Measurements from ENCODE around the gene MYO15B.

The MYO15B gene

DNA sequence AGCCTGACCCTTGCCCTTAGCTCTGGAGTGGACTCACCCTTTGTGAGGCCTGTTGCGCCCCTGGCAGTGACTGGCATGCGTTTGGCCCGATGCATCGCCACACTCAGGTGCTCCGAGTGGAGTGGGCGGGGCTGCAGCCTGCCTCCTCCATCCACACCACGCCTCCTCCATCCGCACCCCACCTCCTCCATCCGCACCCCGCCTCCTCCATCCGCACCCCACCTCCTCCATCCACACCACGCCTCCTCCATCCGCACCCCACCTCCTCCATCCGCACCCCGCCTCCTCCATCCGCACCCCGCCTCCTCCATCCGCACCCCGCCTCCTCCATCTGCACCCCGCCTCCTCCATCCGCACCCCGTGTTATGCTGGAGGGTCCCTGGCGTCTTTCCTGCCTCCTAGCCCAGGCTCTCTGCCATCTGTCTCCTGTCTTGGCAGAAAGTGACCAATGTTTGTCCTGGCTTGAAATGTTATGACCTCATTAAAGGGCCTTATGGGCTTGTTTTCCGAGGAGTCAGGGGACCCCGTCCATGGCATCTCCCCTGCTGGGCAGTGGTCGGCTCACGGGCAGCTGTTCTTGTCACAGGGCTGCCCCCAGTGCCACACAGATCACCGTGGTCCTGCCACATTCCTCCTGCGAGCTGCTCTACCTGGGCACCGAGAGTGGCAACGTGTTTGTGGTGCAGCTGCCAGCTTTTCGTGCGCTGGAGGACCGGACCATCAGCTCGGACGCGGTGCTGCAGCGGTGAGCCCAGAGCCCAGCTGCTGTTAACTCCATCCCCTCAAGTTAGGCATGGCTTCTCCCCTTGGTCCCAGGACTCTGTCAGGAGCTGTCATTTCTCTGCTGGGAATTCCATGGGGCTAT lies 28.7 kb upstream of the MYO15B start:
- DNase-seq (ENCODE audit: low read depth in 2 of 2) = no peak

DNA sequence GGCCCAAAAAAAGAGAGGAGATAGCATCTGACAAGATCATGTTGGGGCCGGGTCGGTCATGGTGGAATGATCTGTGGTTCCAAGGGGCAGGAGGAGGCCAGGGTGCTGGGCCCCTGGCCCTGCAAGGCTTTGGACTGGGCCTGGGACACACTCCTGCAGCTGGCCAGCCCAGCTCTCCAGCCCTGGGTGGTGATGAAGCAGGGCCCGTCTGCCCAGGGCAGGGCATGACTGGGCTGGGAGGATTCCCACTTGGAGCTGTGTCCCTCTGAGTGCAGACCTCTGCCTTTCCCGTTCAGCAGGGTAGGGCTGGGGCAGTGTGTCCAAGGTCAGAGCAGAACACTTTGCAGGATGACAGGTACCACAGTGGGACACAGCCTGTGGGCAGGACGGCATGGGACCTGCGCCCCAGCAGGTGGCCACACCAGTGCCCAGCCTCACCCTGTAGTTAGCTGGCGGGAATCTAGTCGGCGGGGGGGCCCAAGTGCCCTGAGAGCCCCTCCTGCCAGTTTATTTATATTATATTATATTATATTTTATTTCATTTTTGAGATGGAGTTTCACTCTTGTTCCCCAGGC lies 27.6 kb upstream of the MYO15B start:
- DNase-seq (ENCODE audit: low read depth in 2 of 2) = no peak

DNA sequence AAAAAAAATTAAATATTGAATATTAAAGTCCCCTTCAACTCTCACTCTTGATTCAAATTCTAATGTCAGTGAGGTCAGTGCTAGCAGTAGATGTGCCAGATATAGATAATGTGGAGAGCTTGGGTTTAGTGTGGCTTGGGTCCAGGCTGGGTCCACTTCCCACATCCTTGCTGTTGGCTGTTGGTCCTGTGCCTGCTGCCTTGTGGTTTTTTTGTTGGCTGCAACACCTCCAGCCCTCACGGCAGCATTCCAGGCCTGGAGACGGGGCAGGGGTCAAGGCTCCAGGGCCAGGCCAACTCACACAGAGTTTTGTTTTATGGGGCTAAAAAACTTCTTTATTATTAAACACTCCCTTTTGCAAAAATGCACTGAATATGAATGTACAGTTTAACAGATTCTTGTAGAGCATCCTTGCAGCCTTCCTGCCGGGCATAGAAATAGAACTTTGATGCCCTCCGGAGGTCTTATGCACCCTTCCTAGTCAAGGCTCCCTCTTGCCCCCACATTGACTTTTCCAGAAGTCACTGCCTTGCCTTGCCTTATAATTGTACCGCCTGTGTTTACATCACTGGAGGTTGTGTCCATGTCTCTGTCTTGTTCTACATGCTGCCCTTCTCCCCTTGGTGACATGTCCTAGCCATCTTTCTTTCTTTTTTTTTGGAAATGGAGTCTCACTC lies 25.5 kb upstream of the MYO15B start:
- DNase-seq (ENCODE audit: low read depth in 2 of 2) = no peak

DNA sequence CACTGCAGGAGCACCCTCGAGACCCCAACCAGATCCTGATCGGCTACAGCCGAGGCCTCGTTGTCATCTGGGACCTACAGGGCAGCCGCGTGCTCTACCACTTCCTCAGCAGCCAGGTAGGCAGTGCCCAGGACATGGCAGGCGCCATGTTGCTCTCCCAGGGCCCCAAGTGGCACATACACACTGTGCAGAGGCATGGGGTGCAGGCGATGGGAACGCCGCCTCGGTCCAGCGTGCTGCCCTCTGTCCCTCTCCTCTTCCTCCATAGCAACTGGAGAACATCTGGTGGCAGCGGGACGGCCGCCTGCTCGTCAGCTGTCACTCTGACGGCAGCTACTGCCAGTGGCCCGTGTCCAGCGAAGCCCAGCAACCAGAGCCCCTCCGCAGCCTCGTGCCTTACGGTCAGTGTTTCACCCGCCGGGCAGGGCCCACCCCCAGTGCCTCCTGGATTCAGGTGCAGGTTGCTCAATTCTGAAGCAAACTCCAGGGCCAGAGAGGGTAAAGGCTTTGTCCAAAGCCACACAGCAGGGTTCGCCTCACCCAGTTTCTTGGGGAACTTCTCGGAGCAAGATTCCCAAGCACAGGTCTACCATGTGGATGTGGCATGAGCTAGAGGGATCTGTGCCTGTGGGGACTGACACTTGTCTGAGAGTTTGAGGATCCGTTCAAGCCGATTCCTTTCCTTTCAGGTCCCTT lies 24.4 kb upstream of the MYO15B start:
- no peak for DNase-seq (ENCODE audit: low read depth in 2 of 2)

DNA sequence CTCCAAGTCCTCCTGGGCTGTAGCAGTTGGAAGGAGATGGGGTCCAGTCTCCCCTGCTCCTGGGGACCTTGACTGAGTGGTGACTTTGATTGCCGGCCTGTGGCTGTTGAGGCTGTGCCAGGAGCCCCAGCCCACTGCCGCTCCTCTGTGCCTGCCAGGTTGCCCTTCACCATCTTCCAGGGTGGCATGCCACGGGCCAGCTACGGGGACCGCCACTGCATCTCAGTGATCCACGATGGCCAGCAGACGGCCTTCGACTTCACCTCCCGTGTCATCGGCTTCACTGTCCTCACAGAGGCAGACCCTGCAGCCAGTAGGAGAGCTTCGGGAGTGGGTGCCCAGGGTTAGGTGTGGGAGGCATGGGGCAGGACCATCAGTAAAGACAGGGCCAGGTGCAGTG lies 23.4 kb upstream of the MYO15B start:
- DNase-seq (ENCODE audit: low read depth in 2 of 2) = no peak

DNA sequence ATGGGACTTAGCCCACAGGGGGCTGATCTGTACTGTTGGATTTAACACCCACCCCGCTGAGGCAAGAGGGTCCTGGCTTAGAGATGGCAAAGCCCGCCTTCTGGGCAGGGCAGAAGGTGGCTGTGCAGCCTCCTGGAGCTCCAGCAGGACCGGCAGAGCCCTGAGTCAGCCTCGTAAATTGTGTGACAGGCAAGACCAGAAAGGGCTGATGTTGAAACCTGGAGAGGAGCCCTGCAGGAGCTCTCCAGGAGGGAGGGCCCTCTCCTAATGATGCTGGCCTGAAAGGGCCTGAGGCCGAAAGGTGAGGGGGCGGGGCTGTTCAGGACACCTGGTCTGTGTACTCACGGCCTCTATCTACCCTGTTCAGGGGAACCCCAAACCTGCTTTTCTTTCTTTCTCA lies 22.5 kb upstream of the MYO15B start:
- DNase-seq (ENCODE audit: low read depth in 2 of 2) = no peak

DNA sequence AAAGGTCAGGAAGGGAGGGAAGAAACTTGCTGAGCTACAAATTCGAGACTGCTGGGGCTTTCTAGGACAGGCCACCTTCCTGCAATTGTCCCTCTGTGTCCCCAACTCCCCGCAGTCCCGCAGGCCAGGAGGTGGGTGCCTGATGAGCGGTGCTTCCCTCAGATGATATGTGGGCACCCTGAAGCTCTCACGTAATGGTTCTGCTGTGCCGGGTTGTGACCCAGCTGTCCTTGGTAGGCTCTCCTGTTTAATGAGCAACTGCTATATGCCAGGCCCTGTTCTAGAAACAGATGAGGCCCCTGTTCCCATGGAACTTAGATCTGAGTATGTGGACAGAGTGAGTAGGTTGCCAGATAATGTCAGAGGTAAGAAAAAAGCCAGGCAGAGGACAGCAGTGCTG lies 22.0 kb upstream of the MYO15B start:
- no peak for DNase-seq (ENCODE audit: low read depth in 2 of 2)

DNA sequence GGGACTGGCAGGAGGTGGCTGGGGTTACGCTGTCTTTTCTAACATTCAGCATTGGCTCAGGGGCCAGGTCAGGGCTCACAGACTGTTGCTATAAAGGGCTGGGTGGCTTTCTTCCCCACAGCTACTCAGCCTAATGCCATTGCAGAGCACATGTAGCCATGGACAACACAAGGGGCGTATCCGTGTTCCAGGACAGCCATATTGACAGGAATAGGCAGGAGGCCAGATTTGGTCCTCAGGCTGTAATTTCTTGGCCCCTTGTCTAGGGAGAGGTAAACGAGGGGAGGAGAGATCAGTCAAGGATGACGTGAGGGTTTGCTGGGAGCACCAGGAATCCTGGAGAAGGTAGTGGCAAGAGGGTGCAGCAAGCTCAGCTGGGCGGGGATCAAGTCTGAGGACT lies 21.2 kb upstream of the MYO15B start:
- DNase-seq (ENCODE audit: low read depth in 2 of 2) = no peak

DNA sequence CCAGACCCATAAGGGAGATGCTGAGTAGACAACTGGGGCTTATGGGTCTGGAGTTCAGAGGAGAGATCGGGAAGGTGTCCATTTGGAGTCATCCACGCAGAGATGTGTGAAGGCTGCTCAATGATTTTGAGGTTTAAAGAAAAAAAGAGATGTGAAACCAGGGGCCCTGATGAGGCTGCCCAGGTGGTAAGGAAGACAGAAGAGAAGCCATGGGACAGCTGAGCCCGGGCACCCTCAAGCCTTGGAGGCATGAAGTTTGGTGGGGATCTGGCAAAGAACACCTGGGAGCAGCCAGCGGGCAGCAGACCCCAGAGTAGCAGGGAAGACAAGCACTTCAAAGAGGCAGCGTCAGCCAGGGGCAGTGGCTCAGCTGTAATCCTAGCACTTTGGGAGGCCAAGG lies 20.8 kb upstream of the MYO15B start:
- no peak for DNase-seq (ENCODE audit: low read depth in 2 of 2)

DNA sequence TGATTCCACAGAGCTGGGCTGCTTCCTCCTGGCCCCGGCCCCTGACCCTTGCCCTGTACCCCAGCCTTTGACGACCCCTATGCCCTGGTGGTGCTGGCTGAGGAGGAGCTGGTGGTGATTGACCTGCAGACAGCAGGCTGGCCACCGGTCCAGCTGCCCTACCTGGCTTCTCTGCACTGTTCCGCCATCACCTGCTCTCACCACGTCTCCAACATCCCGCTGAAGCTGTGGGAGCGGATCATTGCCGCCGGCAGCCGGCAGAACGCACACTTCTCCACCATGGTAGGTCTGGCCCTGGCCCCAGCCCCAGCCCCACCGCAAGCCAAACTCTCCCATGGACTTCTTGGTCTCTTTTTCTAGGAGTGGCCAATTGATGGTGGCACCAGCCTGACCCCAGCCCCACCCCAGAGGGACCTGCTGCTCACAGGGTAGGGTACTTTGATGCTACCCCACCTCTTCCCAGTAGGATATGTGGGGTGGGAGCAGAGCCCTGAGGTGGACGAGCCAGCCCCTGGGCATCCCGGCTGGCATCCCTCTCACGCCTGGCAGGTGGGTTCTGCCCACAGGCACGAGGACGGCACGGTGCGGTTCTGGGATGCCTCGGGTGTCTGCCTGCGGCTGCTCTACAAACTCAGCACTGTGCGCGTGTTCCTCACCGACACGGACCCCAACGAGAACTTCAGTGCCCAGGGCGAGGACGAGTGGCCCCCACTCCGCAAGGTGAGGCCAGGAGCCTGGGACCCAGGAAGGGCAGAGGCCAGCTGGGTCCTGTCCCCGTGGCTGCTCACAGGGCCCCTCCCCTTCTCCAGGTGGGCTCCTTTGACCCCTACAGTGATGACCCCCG lies 19.0 kb upstream of the MYO15B start:
- no peak for DNase-seq (ENCODE audit: low read depth in 2 of 2)

DNA sequence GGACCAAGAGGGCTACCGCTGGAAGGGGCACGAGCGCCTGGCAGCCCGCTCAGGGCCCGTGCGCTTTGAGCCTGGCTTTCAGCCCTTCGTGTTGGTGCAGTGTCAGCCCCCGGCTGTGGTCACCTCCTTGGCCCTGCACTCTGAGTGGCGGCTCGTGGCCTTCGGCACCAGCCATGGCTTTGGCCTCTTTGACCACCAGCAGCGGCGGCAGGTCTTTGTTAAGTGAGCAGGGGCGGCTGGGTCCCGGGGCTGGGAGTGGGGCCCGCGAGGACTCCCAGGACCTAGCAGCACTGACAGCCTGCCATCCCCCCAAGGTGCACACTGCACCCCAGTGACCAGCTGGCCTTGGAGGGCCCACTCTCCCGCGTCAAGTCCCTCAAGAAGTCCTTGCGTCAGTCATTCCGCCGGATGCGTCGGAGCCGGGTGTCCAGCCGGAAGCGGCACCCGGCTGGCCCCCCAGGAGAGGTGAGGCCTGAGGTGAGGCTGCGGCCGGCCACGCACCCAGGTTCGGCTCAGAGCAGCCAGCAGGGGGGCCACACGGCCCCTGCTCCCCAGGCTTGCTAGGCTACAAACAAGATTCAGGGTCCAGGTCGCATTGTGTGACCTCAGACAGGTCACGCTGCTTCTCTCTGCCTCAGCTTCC lies 17.4 kb upstream of the MYO15B start:
- no peak for DNase-seq (ENCODE audit: low read depth in 2 of 2)

DNA sequence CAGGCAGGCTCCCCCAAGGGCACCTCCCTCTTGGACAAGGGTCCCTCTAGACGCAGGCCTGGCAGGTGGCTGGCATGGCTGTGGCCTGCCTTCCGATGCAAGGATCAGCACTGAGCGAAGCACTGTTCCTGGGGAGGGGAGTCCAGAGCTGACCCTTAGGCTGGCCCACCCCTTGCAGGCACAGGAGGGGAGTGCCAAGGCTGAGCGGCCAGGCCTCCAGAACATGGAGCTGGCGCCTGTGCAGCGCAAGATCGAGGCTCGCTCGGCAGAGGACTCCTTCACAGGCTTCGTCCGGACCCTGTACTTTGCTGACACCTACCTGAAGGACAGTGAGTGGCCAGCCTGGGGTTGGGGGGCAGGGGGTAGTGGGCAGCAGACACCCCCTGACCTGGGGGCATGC lies 16.8 kb upstream of the MYO15B start:
- DNase-seq (ENCODE audit: low read depth in 2 of 2) = no peak

DNA sequence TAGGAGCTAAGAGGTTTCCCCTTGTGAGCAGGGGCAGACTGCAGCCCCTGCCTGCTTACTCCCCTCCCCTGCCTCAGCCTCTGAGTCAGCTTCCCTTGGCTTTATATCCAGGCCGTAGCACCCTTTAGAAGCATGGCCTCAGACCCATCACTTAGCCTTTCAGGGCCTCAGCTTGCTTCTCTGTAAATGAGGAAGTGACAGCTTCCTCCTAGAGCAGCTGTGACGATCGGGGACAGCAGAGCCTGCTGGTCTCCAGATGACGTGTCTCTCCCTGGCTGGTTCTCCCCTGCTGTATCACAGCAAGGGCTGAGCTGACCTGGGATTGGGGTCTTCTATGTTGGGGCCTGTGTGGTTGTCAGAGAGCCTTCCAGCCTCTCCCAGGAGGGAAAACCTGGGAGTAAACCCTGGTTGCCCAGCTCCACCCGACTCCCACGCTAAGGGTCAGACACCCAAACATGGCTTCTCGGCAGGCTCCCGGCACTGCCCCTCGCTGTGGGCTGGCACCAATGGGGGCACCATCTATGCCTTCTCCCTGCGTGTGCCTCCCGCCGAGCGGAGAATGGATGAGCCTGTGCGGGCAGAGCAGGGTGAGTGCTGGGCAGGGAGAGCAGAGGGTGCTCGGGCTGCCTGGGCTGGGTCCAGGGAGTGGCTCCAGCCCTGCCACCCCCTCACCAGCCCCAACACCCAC lies 16.3 kb upstream of the MYO15B start:
- DNase-seq (ENCODE audit: low read depth in 2 of 2) = no peak

DNA sequence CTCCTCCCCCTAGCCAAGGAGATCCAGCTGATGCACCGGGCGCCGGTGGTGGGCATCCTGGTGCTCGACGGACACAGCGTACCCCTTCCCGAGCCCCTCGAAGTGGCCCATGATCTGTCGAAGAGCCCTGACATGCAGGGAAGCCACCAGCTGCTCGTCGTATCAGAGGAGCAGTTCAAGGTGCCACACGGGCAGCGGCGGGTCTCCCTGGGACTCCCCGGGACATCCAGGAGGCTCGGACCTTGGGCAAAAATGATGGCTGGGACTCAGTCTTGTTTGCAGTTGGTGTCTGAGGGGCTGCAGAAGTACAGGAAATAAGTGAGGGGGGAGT lies 15.8 kb upstream of the MYO15B start:
- no peak for DNase-seq (ENCODE audit: low read depth in 2 of 2)

DNA sequence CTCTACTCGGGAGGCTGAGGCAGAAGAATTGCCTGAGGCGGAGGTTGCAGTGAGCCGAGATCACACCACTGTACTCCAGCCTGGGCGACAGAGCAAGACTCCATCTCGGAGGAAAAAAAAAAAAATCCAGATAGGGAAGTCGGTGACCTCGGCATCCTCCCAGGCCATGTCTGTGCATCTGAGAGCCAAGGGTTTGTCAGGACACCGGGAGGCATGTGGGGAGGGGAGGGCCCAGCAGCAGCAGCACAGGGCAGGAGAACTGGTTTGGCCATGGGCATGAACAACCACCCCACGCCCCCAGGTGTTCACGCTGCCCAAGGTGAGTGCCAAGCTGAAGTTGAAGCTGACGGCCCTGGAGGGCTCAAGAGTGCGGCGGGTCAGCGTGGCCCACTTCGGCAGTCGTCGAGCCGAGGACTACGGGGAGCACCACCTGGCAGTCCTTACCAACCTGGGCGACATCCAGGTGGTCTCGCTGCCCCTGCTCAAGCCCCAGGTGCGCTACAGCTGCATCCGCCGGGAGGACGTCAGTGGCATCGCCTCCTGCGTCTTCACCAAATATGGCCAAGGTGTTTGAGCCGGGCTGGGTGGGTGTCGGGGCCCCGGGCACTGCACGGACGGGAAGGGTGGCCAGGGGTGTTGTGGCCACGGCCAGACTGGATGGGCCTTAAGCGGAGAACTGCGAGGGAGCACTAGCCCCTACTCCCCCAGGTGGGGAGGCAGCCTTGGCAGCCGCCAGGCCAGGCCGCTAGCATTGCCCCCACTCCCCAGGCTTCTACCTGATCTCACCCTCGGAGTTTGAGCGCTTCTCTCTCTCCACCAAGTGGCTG lies 14.7 kb upstream of the MYO15B start:
- DNase-seq (ENCODE audit: low read depth in 2 of 2) = no peak

DNA sequence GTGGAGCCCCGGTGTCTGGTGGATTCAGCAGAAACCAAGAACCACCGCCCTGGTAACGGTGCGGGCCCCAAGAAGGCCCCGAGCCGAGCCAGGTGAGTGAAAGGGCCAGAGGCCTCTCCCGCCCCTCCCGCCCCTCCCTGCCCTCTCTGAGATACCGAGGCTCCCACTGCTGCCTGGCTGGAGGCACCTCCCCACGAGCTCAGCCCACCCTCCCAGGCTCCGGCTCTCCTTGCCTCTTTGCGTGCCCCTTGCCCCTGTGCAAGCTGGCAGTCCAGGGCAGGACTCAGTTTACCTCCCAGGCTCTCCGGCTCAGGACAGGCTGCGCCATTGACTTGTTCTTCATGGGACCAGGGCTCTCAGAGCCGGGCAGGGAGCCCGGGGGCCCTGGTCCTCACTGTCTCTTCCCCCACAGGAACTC lies 14.1 kb upstream of the MYO15B start:
- DNase-seq (ENCODE audit: low read depth in 2 of 2) = no peak

DNA sequence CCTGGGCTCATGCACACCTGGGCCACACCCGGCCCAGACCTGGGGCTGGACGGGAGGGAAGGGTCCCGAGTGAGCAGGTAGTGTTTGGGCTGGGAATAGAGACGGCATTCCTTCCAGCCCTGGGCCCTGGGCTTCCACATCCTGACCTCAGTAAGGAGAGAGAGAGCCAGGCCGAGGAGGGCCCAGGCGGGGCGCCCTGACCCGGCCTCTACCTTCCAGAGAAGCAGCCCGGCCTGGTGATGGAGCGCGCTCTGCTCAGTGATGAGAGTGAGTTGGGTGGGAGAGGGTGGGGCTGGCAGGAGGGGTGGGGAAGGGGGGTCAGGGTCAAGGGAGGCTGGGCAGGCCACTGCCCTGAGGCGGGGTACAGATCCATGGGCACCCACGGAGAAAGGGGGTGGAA lies 13.6 kb upstream of the MYO15B start:
- DNase-seq (ENCODE audit: low read depth in 2 of 2) = no peak

DNA sequence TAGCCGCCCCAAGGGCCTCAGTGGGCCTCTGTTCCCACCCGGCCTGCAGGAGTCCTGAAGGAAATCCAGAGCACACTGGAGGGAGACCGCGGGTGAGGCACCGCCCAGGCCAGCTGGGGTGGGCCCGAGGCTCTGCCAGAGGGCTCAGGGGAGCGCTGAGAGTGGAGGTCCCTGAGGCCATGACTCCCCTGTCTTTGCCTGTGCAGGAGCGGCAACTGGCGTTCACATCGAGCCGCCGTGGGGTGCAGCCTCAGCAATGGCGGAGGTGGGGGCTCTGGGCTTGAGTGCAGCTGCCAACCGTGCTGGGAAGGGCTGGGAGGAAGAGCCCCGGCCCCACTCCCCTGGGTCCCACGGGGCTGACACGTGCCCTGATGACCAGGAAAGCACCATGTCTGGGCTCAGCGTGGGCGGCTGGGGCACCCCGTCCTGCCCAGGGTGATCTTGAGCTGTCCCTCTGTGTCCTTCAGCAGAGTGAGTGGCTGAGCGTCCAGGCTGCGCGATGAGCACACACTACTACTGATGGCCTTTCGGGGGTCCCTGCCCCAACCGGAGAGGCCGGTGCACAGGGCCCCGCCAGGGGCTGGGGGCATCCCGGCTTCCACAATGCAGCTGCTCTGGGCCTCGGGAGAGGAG lies 13.1 kb upstream of the MYO15B start:
- no peak for DNase-seq (ENCODE audit: low read depth in 2 of 2)

DNA sequence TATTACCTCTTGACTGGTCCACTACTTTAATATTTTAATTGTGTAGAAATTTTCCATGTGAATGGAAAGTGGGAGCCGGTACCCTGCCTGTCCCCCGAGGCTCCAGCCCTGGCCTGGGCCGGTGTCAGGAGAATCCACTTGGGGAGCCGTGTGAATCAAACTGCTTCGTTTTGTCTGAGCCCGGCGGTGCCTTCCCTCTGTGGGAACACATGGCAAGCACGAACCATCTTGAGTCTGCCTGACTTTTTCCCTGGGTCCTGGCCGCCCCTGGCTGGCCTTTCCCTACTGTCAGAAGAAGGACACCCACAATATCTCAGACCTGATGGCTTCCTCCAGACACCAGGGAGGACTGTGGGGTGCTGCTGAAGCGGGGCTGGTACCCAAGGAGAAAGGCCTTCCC lies 12.4 kb upstream of the MYO15B start:
- no peak for DNase-seq (ENCODE audit: low read depth in 2 of 2)
